ENCODE results near the gene DOCK1. TPM values are rescaled to one million over a fixed set of nuclear protein-coding genes. Genes with fewer than 3 reads are reported as not detected.

DOCK1 gene
- total RNA-seq, 2 experiments from 2014 or later: 0.22 to 0.29 TPM

Other genes with a start within 250 kb of the DOCK1 start
- gene C10orf90, start 234.7 kb upstream of the DOCK1 start, total RNA-seq: not detected